ENCODE data around the gene ABLIM3.

DNA sequence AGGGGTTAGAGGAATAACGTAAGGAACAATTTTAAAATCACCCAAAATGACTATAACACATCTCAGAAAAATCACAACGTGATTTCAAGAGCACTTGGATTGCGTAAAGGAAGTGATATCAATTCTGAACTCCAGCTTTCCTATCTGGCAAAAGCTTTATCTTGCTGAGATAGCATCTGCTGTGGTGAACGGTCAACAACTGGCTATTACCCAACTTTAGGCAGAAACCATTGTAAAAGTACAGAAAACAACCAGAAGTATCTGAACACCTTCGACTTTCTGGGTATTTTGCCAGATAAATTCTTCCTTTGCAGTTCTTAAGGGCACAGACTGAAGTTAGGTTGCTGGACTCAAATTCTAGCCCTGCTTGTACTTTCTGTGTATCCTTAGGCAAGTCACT is 9.2 kb downstream of the ABLIM3 start:
- no peak for TF ChIP-seq TOX (CRISPR knock-in tag; IDR thresholded peaks at IDR 0.05; ENCODE audit: borderline replicate concordance)
- no peak for TF ChIP-seq ESRRG (CRISPR knock-in tag; IDR thresholded peaks at IDR 0.05)
- TF ChIP-seq, protein P1, sequence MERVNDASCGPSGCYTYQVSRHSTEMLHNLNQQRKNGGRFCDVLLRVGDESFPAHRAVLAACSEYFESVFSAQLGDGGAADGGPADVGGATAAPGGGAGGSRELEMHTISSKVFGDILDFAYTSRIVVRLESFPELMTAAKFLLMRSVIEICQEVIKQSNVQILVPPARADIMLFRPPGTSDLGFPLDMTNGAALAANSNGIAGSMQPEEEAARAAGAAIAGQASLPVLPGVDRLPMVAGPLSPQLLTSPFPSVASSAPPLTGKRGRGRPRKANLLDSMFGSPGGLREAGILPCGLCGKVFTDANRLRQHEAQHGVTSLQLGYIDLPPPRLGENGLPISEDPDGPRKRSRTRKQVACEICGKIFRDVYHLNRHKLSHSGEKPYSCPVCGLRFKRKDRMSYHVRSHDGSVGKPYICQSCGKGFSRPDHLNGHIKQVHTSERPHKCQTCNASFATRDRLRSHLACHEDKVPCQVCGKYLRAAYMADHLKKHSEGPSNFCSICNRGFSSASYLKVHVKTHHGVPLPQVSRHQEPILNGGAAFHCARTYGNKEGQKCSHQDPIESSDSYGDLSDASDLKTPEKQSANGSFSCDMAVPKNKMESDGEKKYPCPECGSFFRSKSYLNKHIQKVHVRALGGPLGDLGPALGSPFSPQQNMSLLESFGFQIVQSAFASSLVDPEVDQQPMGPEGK (CRISPR knock-in tag; IDR thresholded peaks at IDR 0.05; ENCODE audit: borderline replicate concordance): no peak
- TF ChIP-seq, protein P2, sequence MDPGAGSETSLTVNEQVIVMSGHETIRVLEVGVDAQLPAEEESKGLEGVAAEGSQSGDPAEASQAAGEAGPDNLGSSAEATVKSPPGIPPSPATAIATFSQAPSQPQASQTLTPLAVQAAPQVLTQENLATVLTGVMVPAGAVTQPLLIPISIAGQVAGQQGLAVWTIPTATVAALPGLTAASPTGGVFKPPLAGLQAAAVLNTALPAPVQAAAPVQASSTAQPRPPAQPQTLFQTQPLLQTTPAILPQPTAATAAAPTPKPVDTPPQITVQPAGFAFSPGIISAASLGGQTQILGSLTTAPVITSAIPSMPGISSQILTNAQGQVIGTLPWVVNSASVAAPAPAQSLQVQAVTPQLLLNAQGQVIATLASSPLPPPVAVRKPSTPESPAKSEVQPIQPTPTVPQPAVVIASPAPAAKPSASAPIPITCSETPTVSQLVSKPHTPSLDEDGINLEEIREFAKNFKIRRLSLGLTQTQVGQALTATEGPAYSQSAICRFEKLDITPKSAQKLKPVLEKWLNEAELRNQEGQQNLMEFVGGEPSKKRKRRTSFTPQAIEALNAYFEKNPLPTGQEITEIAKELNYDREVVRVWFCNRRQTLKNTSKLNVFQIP (CRISPR knock-in tag; IDR thresholded peaks at IDR 0.05; ENCODE audit: borderline replicate concordance, low read depth): no peak
- TF ChIP-seq, protein P3, sequence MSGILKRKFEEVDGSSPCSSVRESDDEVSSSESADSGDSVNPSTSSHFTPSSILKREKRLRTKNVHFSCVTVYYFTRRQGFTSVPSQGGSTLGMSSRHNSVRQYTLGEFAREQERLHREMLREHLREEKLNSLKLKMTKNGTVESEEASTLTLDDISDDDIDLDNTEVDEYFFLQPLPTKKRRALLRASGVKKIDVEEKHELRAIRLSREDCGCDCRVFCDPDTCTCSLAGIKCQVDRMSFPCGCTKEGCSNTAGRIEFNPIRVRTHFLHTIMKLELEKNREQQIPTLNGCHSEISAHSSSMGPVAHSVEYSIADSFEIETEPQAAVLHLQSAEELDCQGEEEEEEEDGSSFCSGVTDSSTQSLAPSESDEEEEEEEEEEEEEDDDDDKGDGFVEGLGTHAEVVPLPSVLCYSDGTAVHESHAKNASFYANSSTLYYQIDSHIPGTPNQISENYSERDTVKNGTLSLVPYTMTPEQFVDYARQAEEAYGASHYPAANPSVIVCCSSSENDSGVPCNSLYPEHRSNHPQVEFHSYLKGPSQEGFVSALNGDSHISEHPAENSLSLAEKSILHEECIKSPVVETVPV (CRISPR knock-in tag; IDR thresholded peaks at IDR 0.05): no peak
- TF ChIP-seq ZNF70 (CRISPR knock-in tag; IDR thresholded peaks at IDR 0.05): no peak
- no peak for TF ChIP-seq ZFP3 (CRISPR knock-in tag; IDR thresholded peaks at IDR 0.05)
- TF ChIP-seq ZNF8 (CRISPR knock-in tag; IDR thresholded peaks at IDR 0.05): no peak
- no peak for TF ChIP-seq RARB (CRISPR knock-in tag; IDR thresholded peaks at IDR 0.05)
- no peak for TF ChIP-seq ZFP30 (CRISPR knock-in tag; IDR thresholded peaks at IDR 0.05)

Measured in SK-N-SH treated with all-trans-retinoic acid at 6 μM for 48 hours (cell line).